ENCODE data around the gene MET. TPM values are rescaled to one million over a fixed set of nuclear protein-coding genes. Genes with fewer than 3 reads are reported as not detected.
A peak's percentile ranks its signal among the peaks of the same experiment; 100 is the strongest.

Gene MET
- total and polyA plus RNA-seq, 2 of the 13 experiments (the other 11 are each of a cell fraction or from before 2014, with no cell fraction given): 21.8 to 31.5 TPM

DNA sequence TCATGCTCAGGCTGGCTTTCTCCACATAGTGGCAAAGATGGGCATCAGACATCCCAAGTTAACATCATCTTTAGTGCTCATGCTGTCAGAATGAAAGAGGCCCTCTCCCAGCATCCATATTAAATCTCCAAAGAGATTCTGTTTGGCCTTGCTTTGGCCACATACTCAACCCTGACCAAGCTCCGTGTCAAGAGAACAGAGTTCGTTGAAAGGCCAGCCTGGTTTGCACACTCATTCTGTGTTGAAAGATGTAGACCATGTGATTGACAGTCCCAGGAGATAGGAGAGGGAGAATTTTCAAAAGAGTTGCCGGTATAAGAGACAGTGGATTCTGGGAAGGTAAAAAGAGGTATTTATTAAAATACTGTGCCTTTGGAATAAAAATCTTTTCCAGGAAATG lies 19.7 kb downstream of the MET start:
- ATAC-seq (no peak), FAIRE-seq (no peak)
- H3K4me1 ChIP-seq (ENCODE audit: insufficient read depth, low read length): peaks cover 27% of the 10 kb centered on the region

More for the DNA sequence above, 19.7 kb downstream of the MET start:
- intact Hi-C loops (cut with micrococcal nuclease; ENCODE audit: unreplicated experiment): no loop called here
- 73% methylated on average over 3 of the region's 3 CpGs for WGBS (ENCODE audit: low lambda C conversion rate)
- DNase-seq (ENCODE audit: low spot score): peak; percentile 34
- 0 out of 2 replicates have a peak, but pooled peaks have one; percentile 30 for TF ChIP-seq ZNF644 (CRISPR knock-in tag; IDR thresholded peaks at IDR 0.05; ENCODE audit: low read depth)
- no peak for TF ChIP-seq NR1H2 (CRISPR knock-in tag; IDR thresholded peaks at IDR 0.05; ENCODE audit: borderline replicate concordance, low read depth)
- TF ChIP-seq ZNF775 (CRISPR knock-in tag; IDR thresholded peaks at IDR 0.05; ENCODE audit: borderline replicate concordance): no peak
- no peak for TF ChIP-seq ZNF746 (CRISPR knock-in tag; IDR thresholded peaks at IDR 0.05)
- TF ChIP-seq TCF12 (IDR thresholded peaks at IDR 0.05): no peak
- TF ChIP-seq TCF12 (CRISPR knock-in tag; IDR thresholded peaks at IDR 0.05): no peak
- no peak for TF ChIP-seq ZNF703 (CRISPR knock-in tag; IDR thresholded peaks at IDR 0.05; ENCODE audit: borderline replicate concordance)
- no peak for TF ChIP-seq ASH2L (IDR thresholded peaks at IDR 0.05; ENCODE audit: insufficient read length, low read depth, low read length)
- no peak for TF ChIP-seq SP5 (CRISPR knock-in tag; IDR thresholded peaks at IDR 0.05; ENCODE audit: borderline replicate concordance, low read depth)
- no peak for TF ChIP-seq TCF7 (IDR thresholded peaks at IDR 0.05; ENCODE audit: low read depth)
- no peak for TF ChIP-seq ZNF496 (CRISPR knock-in tag; IDR thresholded peaks at IDR 0.05; ENCODE audit: insufficient replicate concordance)
- TF ChIP-seq MATR3 (CRISPR knock-in tag; IDR thresholded peaks at IDR 0.05): no peak
- no peak for TF ChIP-seq ONECUT2 (CRISPR knock-in tag; IDR thresholded peaks at IDR 0.05)
- TF ChIP-seq, protein P1, sequence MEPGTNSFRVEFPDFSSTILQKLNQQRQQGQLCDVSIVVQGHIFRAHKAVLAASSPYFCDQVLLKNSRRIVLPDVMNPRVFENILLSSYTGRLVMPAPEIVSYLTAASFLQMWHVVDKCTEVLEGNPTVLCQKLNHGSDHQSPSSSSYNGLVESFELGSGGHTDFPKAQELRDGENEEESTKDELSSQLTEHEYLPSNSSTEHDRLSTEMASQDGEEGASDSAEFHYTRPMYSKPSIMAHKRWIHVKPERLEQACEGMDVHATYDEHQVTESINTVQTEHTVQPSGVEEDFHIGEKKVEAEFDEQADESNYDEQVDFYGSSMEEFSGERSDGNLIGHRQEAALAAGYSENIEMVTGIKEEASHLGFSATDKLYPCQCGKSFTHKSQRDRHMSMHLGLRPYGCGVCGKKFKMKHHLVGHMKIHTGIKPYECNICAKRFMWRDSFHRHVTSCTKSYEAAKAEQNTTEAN (CRISPR knock-in tag; conservative IDR thresholded peaks at IDR 0.05): peak; percentile 77; the same call in 1 of the 2 replicates
- TF ChIP-seq THAP11 (CRISPR knock-in tag; IDR thresholded peaks at IDR 0.05): no peak
- TF ChIP-seq NCOR1 (IDR thresholded peaks at IDR 0.05; ENCODE audit: borderline replicate concordance, low read length): no peak
- TF ChIP-seq MTERF4 (CRISPR knock-in tag; IDR thresholded peaks at IDR 0.05): no peak
- TF ChIP-seq PLRG1 (conservative IDR thresholded peaks at IDR 0.05): no peak
- TF ChIP-seq BCL6 (CRISPR knock-in tag; IDR thresholded peaks at IDR 0.05): no peak
- TF ChIP-seq ZFP1 (CRISPR knock-in tag; IDR thresholded peaks at IDR 0.05): no peak
- peak; percentile 67; the same call in 1 of the 2 replicates for TF ChIP-seq RARA (CRISPR knock-in tag; IDR thresholded peaks at IDR 0.05)
- no peak for TF ChIP-seq ISX (CRISPR knock-in tag; conservative IDR thresholded peaks at IDR 0.05)
- H3K79me2 ChIP-seq (ENCODE audit: insufficient read depth, low read length): peaks cover 22% of the 10 kb centered on the region
- H2AFZ ChIP-seq (ENCODE audit: low read length): no peak overlapping the region
- no peak overlapping the region for H3K9ac ChIP-seq (ENCODE audit: insufficient read depth, low read depth, low read length)
- H3K36me3 ChIP-seq (replicated peaks in 1 of 2; ENCODE audit: control insufficient read depth in 1 of 2, insufficient read depth in 2 of 2, low read length in 2 of 2): peaks cover 3 to 13% of the 10 kb centered on the region in 2 experiments; a peak in 4 of 5 replicates
- in situ Hi-C loops (cut with HindIII; ENCODE audit: extremely low pct_ligation_motif_present, low pct_unique_long_range_greater_than_20kb): no loop called here
- ChIA-PET POLR2A (no interaction called here), CTCF (ENCODE audit: low intra/inter-chr PET ratio, low total read pairs) (no interaction called here)
- H3K4me2 ChIP-seq (ENCODE audit: low read depth, low read length): no peak overlapping the region
- H3K27ac ChIP-seq (ENCODE audit: extremely low read length, insufficient read depth, low read length): no peak overlapping the region
- H4K20me1 ChIP-seq (ENCODE audit: insufficient read depth, low read length): no peaks in the 10 kb centered on the region
- no TSS peak for BruUV-seq (replicated peaks)
- H3K4me3 ChIP-seq (replicated peaks in 1 of 3; ENCODE audit: insufficient read depth in 1 of 3, low read depth in 2 of 3, low read length in 3 of 3): no peak overlapping the region
- H3K9me3 ChIP-seq (ENCODE audit: low read length): no peaks in the 10 kb centered on the region
- H3K27me3 ChIP-seq (ENCODE audit: control insufficient read depth in 1 of 2, insufficient read depth in 2 of 2, low read length in 2 of 2): no peaks in the 10 kb centered on the region

All from HepG2 (cell line).